ENCODE data around the gene KBTBD2.
"Not testable (repeated sequence)": the region's sequence is repeated elsewhere in the genome, so short reads cannot be mapped to it uniquely, and the experiment has no call there.

The KBTBD2 gene

GRCh38 chr7:32891043-32891799, at the start of gene KBTBD2:
Gene KBTBD2, minus strand, starts transcription at chr7:32891760. Its CDS starts 12,156 bp downstream, at chr7:32879604.
- DNase-seq (ENCODE audit: low read depth in 2 of 2) = peak; percentile 46 to 52

- no peak for DNase-seq (ENCODE audit: low read depth in 2 of 2)
Measured at GRCh38 chr7:32941181-32941580, 49.6 kb upstream of the KBTBD2 start.

- no peak for DNase-seq (ENCODE audit: low read depth in 2 of 2)
Measured at GRCh38 chr7:32937344-32938174, 46.0 kb upstream of the KBTBD2 start.

- no peak for DNase-seq (ENCODE audit: low read depth in 2 of 2)
Measured at GRCh38 chr7:32936689-32937088, 45.1 kb upstream of the KBTBD2 start.

GRCh38 chr7:32935558-32935957, 44.0 kb upstream of the KBTBD2 start:
- DNase-seq (ENCODE audit: low read depth in 2 of 2) = no peak

- no peak for DNase-seq (ENCODE audit: low read depth in 2 of 2)
Measured at GRCh38 chr7:32930378-32930777, 38.8 kb upstream of the KBTBD2 start.

GRCh38 chr7:32929430-32930143, 38.0 kb upstream of the KBTBD2 start:
- DNase-seq (ENCODE audit: low read depth in 2 of 2) = no peak

GRCh38 chr7:32928785-32929298, 37.3 kb upstream of the KBTBD2 start:
- DNase-seq (ENCODE audit: low read depth in 2 of 2) = no peak

GRCh38 chr7:32921896-32922295, 30.3 kb upstream of the KBTBD2 start:
- DNase-seq (ENCODE audit: low read depth in 2 of 2) = no peak

- not testable (repeated sequence) for DNase-seq (ENCODE audit: low read depth in 2 of 2)
Measured at GRCh38 chr7:32916994-32917393, 25.4 kb upstream of the KBTBD2 start.

- no peak for DNase-seq (ENCODE audit: low read depth in 2 of 2)
Measured at GRCh38 chr7:32916006-32916405, 24.4 kb upstream of the KBTBD2 start.

- no peak for DNase-seq (ENCODE audit: low read depth in 2 of 2)
Measured at GRCh38 chr7:32915041-32915536, 23.5 kb upstream of the KBTBD2 start.

- no peak for DNase-seq (ENCODE audit: low read depth in 2 of 2)
Measured at GRCh38 chr7:32914184-32914583, 22.6 kb upstream of the KBTBD2 start.

GRCh38 chr7:32910195-32910594, 18.6 kb upstream of the KBTBD2 start:
- DNase-seq (ENCODE audit: low read depth in 2 of 2) = no peak

- DNase-seq (ENCODE audit: low read depth in 2 of 2) = peak in 1 of 2 donors; percentile 21
Measured at GRCh38 chr7:32905175-32905662, 13.7 kb upstream of the KBTBD2 start.

GRCh38 chr7:32901629-32902028, 10.1 kb upstream of the KBTBD2 start:
- no peak for DNase-seq (ENCODE audit: low read depth in 2 of 2)

GRCh38 chr7:32900433-32900995, 9.0 kb upstream of the KBTBD2 start:
- no peak for DNase-seq (ENCODE audit: low read depth in 2 of 2)

- not testable (repeated sequence) for DNase-seq (ENCODE audit: low read depth in 2 of 2)
Measured at GRCh38 chr7:32897376-32897775, 5.8 kb upstream of the KBTBD2 start.

GRCh38 chr7:32896564-32897347, 5.2 kb upstream of the KBTBD2 start:
- no peak for DNase-seq (ENCODE audit: low read depth in 2 of 2)

GRCh38 chr7:32894171-32894570, 2.6 kb upstream of the KBTBD2 start:
- no peak for DNase-seq (ENCODE audit: low read depth in 2 of 2)

- no peak for DNase-seq (ENCODE audit: low read depth in 2 of 2)
Measured at GRCh38 chr7:32893722-32894121, 2.2 kb upstream of the KBTBD2 start.

Measured in stimulated activated CD4-positive, alpha-beta T cell treated with anti-CD3 and anti-CD28 coated beads, Interleukin-1b, Interleukin-23, amount 100 ng/mL, for 1 hour (primary cell).